ENCODE measurements around the gene EXOC4. TPM values are rescaled to one million over a fixed set of nuclear protein-coding genes. Genes with fewer than 3 reads are reported as not detected.

The EXOC4 gene
- total RNA-seq, 1 donor from 2014 or later = 41.3 TPM

DNA sequence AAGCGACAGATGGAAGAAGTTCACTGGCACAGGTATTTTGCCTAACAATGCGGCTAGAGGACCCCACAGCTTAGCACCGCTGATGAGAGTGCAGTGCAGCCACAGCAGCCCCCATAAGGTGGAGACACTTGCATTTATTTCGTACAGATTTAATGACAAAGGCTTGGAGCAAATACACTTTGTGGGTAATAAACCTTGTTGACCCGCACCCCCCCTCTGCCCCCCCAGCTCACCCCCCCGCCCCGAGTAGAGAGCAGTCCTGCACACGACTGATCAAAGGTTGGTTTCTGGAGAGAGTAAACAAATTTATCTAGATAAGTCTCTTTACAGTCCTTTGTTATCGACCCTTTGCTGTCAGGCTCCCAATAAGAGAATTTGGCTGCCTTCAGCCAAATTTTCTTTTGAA, 777.6 kb downstream of the EXOC4 start:
- no peak overlapping the region for H3K4me3 ChIP-seq (ENCODE audit: low read depth, low read length)
- TF ChIP-seq, protein P1, sequence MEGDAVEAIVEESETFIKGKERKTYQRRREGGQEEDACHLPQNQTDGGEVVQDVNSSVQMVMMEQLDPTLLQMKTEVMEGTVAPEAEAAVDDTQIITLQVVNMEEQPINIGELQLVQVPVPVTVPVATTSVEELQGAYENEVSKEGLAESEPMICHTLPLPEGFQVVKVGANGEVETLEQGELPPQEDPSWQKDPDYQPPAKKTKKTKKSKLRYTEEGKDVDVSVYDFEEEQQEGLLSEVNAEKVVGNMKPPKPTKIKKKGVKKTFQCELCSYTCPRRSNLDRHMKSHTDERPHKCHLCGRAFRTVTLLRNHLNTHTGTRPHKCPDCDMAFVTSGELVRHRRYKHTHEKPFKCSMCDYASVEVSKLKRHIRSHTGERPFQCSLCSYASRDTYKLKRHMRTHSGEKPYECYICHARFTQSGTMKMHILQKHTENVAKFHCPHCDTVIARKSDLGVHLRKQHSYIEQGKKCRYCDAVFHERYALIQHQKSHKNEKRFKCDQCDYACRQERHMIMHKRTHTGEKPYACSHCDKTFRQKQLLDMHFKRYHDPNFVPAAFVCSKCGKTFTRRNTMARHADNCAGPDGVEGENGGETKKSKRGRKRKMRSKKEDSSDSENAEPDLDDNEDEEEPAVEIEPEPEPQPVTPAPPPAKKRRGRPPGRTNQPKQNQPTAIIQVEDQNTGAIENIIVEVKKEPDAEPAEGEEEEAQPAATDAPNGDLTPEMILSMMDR (conservative IDR thresholded peaks at IDR 0.05; ENCODE audit: low read depth, low read length) = no peak
- DNase-seq (ENCODE audit: low read depth) = no peak

GRCh38 chr7:134031835-134032617, 779.1 kb downstream of the EXOC4 start:
- no peak for DNase-seq (ENCODE audit: low read depth)
- H3K4me3 ChIP-seq (ENCODE audit: low read depth, low read length) = no peak overlapping the region
- TF ChIP-seq, protein P1 (conservative IDR thresholded peaks at IDR 0.05; ENCODE audit: low read depth, low read length) = peak; percentile 28

DNA sequence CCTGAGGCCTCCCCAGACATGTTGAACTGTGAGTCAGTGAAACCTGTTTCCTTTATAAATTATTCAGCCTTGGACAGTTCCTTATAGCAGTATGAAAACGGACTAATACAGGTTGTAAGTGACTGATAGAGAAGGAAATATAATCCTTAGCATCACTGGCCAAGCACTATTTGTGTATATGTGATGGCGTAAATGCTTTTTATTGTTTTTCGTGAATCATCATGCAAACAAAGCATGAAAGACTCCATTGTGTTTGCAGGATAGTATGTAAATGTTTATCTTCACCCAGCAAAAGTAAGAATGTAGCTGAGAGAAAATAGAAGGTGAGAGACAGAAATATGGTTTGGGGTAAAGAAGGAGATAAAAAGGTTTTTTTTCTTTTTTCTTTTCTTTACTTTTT, 781.8 kb downstream of the EXOC4 start:
- TF ChIP-seq, protein P1 (conservative IDR thresholded peaks at IDR 0.05; ENCODE audit: low read depth, low read length) = no peak
- no peak for DNase-seq (ENCODE audit: low read depth)
- no peak overlapping the region for H3K4me3 ChIP-seq (ENCODE audit: low read depth, low read length)

DNA sequence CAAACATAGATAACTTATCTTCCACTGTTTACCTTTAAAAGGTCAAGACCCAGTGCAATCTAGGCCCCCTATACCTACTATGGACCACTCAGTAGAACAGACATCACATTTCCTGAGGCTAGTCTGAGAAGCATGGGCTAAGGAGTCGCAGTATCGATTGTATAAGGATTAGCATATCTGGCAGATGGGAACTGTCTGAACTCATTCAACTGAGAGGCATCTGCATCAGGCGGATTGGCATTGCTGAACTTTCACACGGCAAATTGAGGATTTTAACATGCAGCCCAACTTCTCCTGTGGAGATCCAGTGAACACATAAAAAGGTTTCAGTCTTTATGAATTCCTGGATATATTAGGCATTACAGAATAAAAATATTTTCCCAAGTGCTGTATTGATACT, 785.1 kb downstream of the EXOC4 start:
- H3K4me3 ChIP-seq (ENCODE audit: low read depth, low read length) = no peak overlapping the region
- TF ChIP-seq, protein P1 (conservative IDR thresholded peaks at IDR 0.05; ENCODE audit: low read depth, low read length) = no peak
- no peak for DNase-seq (ENCODE audit: low read depth)

DNA sequence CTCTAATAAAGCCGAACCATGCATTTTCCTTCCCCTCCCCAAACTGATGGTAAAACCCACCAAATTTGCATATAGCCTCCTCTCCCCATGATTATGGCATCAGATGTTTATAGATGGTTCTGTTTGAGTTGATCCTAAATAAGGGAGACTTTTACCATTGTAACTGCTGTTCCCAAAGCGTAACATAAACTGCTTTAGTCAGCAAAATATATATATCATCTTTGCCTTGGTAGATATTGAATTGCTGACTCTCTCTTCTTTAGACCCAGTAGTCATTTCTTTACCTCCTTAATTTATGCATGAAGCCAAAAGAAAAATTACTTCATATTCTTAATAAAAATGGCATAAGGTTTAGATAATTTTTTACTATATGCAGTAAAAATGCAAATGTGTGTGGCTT, 788.1 kb downstream of the EXOC4 start:
- no peak for DNase-seq (ENCODE audit: low read depth)
- H3K4me3 ChIP-seq (ENCODE audit: low read depth, low read length) = no peak overlapping the region
- TF ChIP-seq, protein P1 (conservative IDR thresholded peaks at IDR 0.05; ENCODE audit: low read depth, low read length) = no peak

DNA sequence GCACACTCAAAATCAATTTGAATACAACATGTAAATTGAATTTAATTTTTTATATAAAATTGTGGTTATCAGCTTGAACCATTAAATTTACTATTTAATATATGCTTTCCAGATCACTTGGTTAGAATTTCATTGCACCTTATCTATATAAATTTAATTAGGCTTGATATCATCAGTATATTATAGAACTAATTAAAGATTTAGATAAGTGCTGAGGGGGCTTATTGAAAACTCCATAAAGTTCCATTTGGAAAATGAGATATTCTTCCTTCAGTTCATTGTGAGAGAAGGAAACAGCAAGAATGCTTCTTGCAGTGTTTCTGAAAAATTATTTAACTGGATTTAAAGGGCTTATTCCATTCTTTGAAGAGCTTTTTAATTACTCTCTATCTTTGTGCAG, 788.6 kb downstream of the EXOC4 start:
- TF ChIP-seq, protein P1 (conservative IDR thresholded peaks at IDR 0.05; ENCODE audit: low read depth, low read length) = no peak
- DNase-seq (ENCODE audit: low read depth) = no peak
- H3K4me3 ChIP-seq (ENCODE audit: low read depth, low read length) = no peak overlapping the region

DNA sequence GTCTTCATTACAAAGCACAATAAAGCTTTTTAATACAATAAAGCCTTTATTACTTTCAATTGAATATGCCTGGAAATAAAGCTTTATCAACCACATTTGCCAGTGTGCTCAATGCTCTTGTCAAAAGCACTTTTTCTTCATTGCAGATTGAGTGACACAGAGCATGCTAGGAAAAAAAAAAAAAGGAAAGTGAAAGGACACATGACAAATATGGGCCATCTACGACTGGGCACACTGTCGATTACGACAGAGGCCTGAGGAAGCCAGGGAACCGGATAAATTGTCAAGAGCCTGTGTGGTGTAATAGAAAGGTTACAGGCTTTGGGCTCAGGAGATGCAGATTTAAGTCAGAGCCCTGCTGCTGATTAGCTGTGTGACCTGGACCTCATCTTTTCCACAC, 789.4 kb downstream of the EXOC4 start:
- TF ChIP-seq, protein P1 (conservative IDR thresholded peaks at IDR 0.05; ENCODE audit: low read depth, low read length) = no peak
- no peak for DNase-seq (ENCODE audit: low read depth)
- H3K4me3 ChIP-seq (ENCODE audit: low read depth, low read length) = no peak overlapping the region
